CD4-positive, alpha-beta T cell (primary cell): ENCODE measurements around the gene PPP1R13L. TPM values are rescaled to one million over a fixed set of nuclear protein-coding genes. Genes with fewer than 3 reads are reported as not detected.
"Not testable (repeated sequence)": the region's sequence is repeated elsewhere in the genome, so short reads cannot be mapped to it uniquely, and the experiment has no call there.

ENCODE experiments used
- ATAC-seq: fragments of 200-7000 bp; cut with Tn5 transposase; one replicate; pipeline ENCODE4 v1.10.0; 2022; ENCODE audit warnings: mild to moderate bottlenecking; ENCODE audit not compliant: poor library complexity
- CTCF ChIA-PET: fragments of 350-600 bp; sonication (Branson Sonifier 250); formaldehyde crosslinking; loops from one replicate; lab custom pipeline; 2021; ENCODE audit warnings: antibody characterized with exemption, inconsistent platforms; lab: Charles Lee
- POLR2A ChIA-PET: fragments of 350-600 bp; sonication (Branson Sonifier 250); formaldehyde crosslinking; loops from one replicate; lab custom pipeline; 2021; ENCODE audit warnings: antibody characterized with exemption, inconsistent platforms; lab: Charles Lee
- DNase-seq, 14 experiments: peaks; one replicate each; pipeline ENCODE4 v3.0.0-alpha.2; 2013 to 2020; ENCODE audit warnings: mixed read lengths in 2 of 14
- H3K27ac ChIP-seq, 2 donors: one replicate each; pipeline versions ENCODE4 v1.5.1 to v1.7.0; 2013; ENCODE audit warnings: low read length in 2 of 2, low read depth in 1 of 2, mild to moderate bottlenecking in 1 of 2
- H3K27me3 ChIP-seq, 2 experiments: 1 replicate in 1 of 2; 2 replicates in 1 of 2; pipeline versions ENCODE4 v1.6.1 to v1.7.0; 2013; ENCODE audit warnings: low read length in 2 of 2, control low read depth in 1 of 2, mild to moderate bottlenecking in 1 of 2, moderate library complexity in 1 of 2; ENCODE audit not compliant: insufficient read depth in 2 of 2, control insufficient read depth in 1 of 2
- H3K36me3 ChIP-seq: one replicate; pipeline ENCODE4 v1.6.1; 2013; ENCODE audit warnings: low read length, control low read depth; ENCODE audit not compliant: insufficient read depth
- H3K4me1 ChIP-seq: one replicate; pipeline ENCODE4 v1.6.1; 2013; ENCODE audit warnings: low read length, control low read depth; ENCODE audit not compliant: insufficient read depth
- H3K4me3 ChIP-seq: one replicate; pipeline ENCODE4 v1.5.1; 2013; ENCODE audit warnings: mild to moderate bottlenecking, low read length, moderate library complexity
- H3K9me3 ChIP-seq, 2 experiments: 1 replicate in 1 of 2; 2 replicates in 1 of 2; pipeline versions ENCODE4 v1.6.1 to v1.7.0; 2013; ENCODE audit warnings: low read length in 2 of 2, mild to moderate bottlenecking in 2 of 2, control low read depth in 1 of 2, moderate library complexity in 1 of 2; ENCODE audit not compliant: control insufficient read depth in 1 of 2, insufficient read depth in 1 of 2
- H3K27ac Mint-ChIP-seq: one replicate; pipeline ENCODE4 v1.8.0; 2020; ENCODE audit warnings: mixed read lengths
- H3K27me3 Mint-ChIP-seq: one replicate; pipeline ENCODE4 v1.8.0; 2021; ENCODE audit warnings: mixed read lengths
- H3K36me3 Mint-ChIP-seq: one replicate; pipeline ENCODE4 v1.8.0; 2021; ENCODE audit warnings: low read depth, mixed read lengths
- H3K4me1 Mint-ChIP-seq: one replicate; pipeline ENCODE4 v1.8.0; 2021; ENCODE audit warnings: low read depth, mixed read lengths
- H3K4me3 Mint-ChIP-seq: one replicate; pipeline ENCODE4 v1.8.0; 2020; ENCODE audit warnings: mild to moderate bottlenecking, mixed read lengths
- H3K9me3 Mint-ChIP-seq: one replicate; pipeline ENCODE4 v1.8.0; 2020; ENCODE audit warnings: mixed read lengths
- intact Hi-C, 2 experiments: fragments of 100-400 bp; cut with DNase I in 1 of 2; cut with micrococcal nuclease in 1 of 2; formaldehyde crosslinking; loops; one replicate each; pipeline versions ENCODE4 v1.15.1 to v1.9.0; 2023 to 2025; cut with DNase I, micrococcal nuclease
- total RNA-seq, 174 experiments: library from RNA in 2 of 174; stranded (reverse) in 2 of 174; gene quantifications; one replicate each; pipeline ENCODE4 v1.2.3 and lab custom pipeline; 2021 to 2026
- TF ChIP-seq, protein P1 (sequence below): fragments of 200-600 bp; IDR thresholded peaks from one replicate; pipeline ENCODE4 v1.8.0; 2022; ENCODE audit warnings: antibody characterized with exemption, mild to moderate bottlenecking

The PPP1R13L gene
- total RNA-seq, 2 experiments from 2014 or later = 1.5 to 3.7 TPM

DNA sequence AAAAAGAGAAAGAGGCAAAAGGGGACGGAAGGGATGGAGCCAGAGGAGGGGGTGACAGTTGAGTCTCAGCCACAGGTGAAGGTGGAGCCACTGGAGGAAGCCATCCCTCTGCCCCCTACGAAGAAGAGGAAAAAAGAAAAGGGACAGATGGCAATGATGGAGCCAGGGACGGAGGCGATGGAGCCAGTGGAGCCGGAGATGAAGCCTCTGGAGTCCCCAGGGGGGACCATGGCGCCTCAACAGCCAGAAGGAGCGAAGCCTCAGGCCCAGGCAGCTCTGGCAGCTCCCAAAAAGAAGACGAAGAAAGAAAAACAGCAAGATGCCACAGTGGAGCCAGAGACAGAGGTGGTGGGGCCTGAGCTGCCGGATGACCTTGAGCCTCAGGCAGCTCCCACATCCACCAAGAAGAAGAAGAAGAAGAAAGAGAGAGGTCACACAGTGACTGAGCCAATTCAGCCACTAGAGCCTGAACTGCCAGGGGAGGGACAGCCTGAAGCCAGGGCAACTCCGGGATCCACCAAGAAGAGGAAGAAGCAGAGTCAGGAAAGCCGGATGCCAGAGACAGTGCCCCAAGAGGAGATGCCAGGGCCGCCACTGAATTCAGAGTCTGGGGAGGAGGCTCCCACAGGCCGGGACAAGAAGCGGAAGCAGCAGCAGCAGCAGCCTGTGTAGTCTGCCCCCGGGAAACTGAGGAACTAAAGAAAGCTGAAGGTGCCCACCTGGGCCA lies 4.1 kb upstream of the PPP1R13L start:
- peak in 1 of 14 experiments; percentile 28 for DNase-seq
- no peak overlapping the region for H3K27ac ChIP-seq
- H3K36me3 Mint-ChIP-seq = peaks cover 29% of the 10 kb centered on the region
- H3K36me3 ChIP-seq = peaks cover 12% of the 10 kb centered on the region
- H3K4me3 Mint-ChIP-seq = no peak overlapping the region
- H3K9me3 ChIP-seq = peaks cover 0 to 3% of the 10 kb centered on the region in 2 experiments
- ATAC-seq = no peak
- no peak overlapping the region for H3K27ac Mint-ChIP-seq
- H3K4me1 ChIP-seq = peaks cover 33% of the 10 kb centered on the region
- H3K27me3 ChIP-seq = peaks cover 11 to 12% of the 10 kb centered on the region in 2 experiments
- H3K4me3 ChIP-seq = no peak overlapping the region
- intact Hi-C loops = loop anchor here in 1 of 2 experiments (10.0 kb wide), 2 partner anchors 154 to 456 kb away; partner anchors contain the start of genes FOXA3, MARK4 and SYMPK
- ChIA-PET CTCF (interaction anchor here (1.5 kb wide), 1 partner anchor 76 kb away, joined by 3 read pairs; no protein-coding TSS in a partner anchor), POLR2A (no interaction called here)
- peaks cover 20% of the 10 kb centered on the region for H3K27me3 Mint-ChIP-seq
- peaks cover 29% of the 10 kb centered on the region for H3K4me1 Mint-ChIP-seq
- TF ChIP-seq, protein P1, sequence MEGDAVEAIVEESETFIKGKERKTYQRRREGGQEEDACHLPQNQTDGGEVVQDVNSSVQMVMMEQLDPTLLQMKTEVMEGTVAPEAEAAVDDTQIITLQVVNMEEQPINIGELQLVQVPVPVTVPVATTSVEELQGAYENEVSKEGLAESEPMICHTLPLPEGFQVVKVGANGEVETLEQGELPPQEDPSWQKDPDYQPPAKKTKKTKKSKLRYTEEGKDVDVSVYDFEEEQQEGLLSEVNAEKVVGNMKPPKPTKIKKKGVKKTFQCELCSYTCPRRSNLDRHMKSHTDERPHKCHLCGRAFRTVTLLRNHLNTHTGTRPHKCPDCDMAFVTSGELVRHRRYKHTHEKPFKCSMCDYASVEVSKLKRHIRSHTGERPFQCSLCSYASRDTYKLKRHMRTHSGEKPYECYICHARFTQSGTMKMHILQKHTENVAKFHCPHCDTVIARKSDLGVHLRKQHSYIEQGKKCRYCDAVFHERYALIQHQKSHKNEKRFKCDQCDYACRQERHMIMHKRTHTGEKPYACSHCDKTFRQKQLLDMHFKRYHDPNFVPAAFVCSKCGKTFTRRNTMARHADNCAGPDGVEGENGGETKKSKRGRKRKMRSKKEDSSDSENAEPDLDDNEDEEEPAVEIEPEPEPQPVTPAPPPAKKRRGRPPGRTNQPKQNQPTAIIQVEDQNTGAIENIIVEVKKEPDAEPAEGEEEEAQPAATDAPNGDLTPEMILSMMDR = no peak
- H3K9me3 Mint-ChIP-seq = no peaks in the 10 kb centered on the region

DNA sequence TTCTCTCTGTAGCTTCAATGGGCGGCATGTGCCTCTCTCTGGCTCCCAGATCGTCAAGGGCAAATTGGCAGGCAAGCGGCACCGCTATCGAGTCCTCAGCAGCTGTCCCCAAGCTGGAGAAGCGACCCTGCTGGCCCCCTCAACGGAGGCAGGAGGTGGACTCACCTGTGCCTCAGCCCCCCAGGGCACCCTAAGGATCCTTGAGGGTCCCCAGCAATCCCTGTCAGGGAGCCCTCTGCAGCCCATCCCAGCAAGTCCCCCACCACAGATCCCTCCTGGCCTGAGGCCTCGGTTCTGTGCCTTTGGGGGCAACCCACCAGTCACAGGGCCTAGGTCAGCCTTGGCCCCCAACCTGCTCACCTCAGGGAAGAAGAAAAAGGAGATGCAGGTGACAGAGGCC lies 3.3 kb upstream of the PPP1R13L start:
- Mint-ChIP-seq H3K27me3 (peaks cover 29% of the 10 kb centered on the region), H3K4me1 (peaks cover 36% of the 10 kb centered on the region), H3K9me3 (no peaks in the 10 kb centered on the region), H3K36me3 (peaks cover 20% of the 10 kb centered on the region), H3K4me3 (peak overlapping the region; percentile 44), H3K27ac (no peak overlapping the region)
- Histone ChIP-seq H3K4me1 (peaks cover 38% of the 10 kb centered on the region), H3K27ac (no peak overlapping the region), H3K36me3 (peaks cover 6% of the 10 kb centered on the region), H3K9me3 (peaks cover 0 to 3% of the 10 kb centered on the region in 2 experiments), H3K27me3 (peaks cover 19 to 21% of the 10 kb centered on the region in 2 experiments), H3K4me3 (no peak overlapping the region)
- peak in 1 of 14 experiments; percentile 20 for DNase-seq
- CTCF ChIA-PET = interaction anchor here (1.2 to 1.5 kb wide), 2 partner anchors 31 to 71 kb away, joined by 3 to 8 read pairs; no protein-coding TSS in a partner anchor
- intact Hi-C loops = loop anchor here in 1 of 2 experiments (10.0 kb wide), 2 partner anchors 153 to 457 kb away; partner anchors contain the start of genes FOXA3, MARK4 and SYMPK
- ATAC-seq = no peak
- TF ChIP-seq, protein P1 = no peak
- POLR2A ChIA-PET = interaction anchor here (1.5 kb wide), 1 partner anchor 71 kb away, joined by 6 read pairs; no protein-coding TSS in a partner anchor

DNA sequence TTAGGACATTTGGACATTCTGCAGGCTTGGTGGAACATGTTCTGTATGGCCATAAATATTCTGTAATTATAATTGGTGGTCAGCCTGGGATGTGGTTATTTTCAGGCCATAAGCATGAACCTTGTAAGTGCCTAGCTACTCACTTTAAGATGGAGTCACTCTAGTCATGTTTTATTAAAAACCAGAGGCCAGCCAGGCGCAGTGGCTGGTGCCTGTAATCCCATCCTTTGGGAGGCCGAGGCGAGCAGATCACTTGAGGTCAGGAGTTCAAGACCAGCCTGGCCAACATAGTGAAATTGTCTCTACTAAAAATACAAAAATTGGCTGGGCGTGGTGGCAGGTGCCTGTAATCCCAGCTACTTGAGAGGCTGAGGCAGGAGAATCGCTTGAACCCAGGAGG lies 2.7 kb upstream of the PPP1R13L start:
- not testable (repeated sequence) for DNase-seq, H3K27ac ChIP-seq, H3K27ac Mint-ChIP-seq, H3K9me3 Mint-ChIP-seq, ATAC-seq, H3K36me3 ChIP-seq, H3K9me3 ChIP-seq, H3K4me3 ChIP-seq
- Mint-ChIP-seq H3K4me1 (peaks cover 40% of the 10 kb centered on the region), H3K36me3 (peaks cover 16% of the 10 kb centered on the region), H3K27me3 (peaks cover 34% of the 10 kb centered on the region), H3K4me3 (peak overlapping the region; percentile 6)
- H3K4me1 ChIP-seq = peaks cover 40% of the 10 kb centered on the region
- CTCF ChIA-PET = interaction anchor here (1.2 to 1.5 kb wide), 2 partner anchors 32 to 71 kb away, joined by 3 to 8 read pairs; no protein-coding TSS in a partner anchor
- intact Hi-C loops = loop anchor here (2.0 to 10.0 kb wide), 4 partner anchors 17 to 457 kb away; partner anchors contain the start of genes ERCC2 (in 2 of the 2), FOXA3 (in 1 of the 2), MARK4 (in 1 of the 2) and SYMPK (in 1 of the 2)
- peaks cover 24 to 26% of the 10 kb centered on the region in 2 experiments for H3K27me3 ChIP-seq
- POLR2A ChIA-PET = interaction anchor here (1.5 kb wide), 1 partner anchor 71 kb away, joined by 6 read pairs; no protein-coding TSS in a partner anchor
